Astrocyte (in vitro differentiated cells and primary cell): Measurements from ENCODE around the gene FASLG.

Source experiments
- EZH2 ChIP-seq: IDR thresholded peaks from 2 replicates; pipeline ENCODE4 v1.6.1; 2012; ENCODE audit warnings: mild to moderate bottlenecking, low read length, inconsistent platforms; ENCODE audit not compliant: insufficient read depth
- TF ChIP-seq, protein P1 (sequence below): IDR thresholded peaks from 2 replicates; pipeline ENCODE4 v1.5.1; 2011; ENCODE audit warnings: low read depth, mild to moderate bottlenecking, inconsistent platforms, low read length, moderate library complexity; ENCODE audit not compliant: insufficient read depth

DNA sequence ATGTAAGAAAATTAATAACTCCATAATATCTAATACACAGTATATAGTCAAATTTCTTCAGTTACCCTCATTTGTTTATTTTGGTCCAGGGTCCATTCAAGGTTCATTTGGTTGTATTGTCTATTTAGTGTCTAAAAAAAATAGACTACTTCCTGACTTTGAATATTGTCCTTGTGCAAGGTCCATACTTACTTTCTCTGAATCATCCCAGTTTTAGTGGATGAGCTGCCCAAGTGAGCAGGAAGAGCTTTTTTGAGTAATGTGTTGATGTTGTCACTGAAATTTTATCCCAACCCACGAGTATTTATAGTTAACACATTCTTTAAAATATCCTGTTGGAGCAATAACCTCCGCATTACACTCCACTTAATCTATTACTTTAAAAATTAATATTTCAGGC lies 45.6 kb upstream of the FASLG start:
- TF ChIP-seq, protein P1, sequence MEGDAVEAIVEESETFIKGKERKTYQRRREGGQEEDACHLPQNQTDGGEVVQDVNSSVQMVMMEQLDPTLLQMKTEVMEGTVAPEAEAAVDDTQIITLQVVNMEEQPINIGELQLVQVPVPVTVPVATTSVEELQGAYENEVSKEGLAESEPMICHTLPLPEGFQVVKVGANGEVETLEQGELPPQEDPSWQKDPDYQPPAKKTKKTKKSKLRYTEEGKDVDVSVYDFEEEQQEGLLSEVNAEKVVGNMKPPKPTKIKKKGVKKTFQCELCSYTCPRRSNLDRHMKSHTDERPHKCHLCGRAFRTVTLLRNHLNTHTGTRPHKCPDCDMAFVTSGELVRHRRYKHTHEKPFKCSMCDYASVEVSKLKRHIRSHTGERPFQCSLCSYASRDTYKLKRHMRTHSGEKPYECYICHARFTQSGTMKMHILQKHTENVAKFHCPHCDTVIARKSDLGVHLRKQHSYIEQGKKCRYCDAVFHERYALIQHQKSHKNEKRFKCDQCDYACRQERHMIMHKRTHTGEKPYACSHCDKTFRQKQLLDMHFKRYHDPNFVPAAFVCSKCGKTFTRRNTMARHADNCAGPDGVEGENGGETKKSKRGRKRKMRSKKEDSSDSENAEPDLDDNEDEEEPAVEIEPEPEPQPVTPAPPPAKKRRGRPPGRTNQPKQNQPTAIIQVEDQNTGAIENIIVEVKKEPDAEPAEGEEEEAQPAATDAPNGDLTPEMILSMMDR = no peak
- TF ChIP-seq EZH2 = no peak
